HepG2 (cell line): Measurements from ENCODE around the gene INO80B. TPM values are rescaled to one million over a fixed set of nuclear protein-coding genes. Genes with fewer than 3 reads are reported as not detected.
A peak's percentile ranks its signal among the peaks of the same experiment; 100 is the strongest.

Experiments used
- AKAP8 ChIP-seq: sonication (generic); formaldehyde crosslinking; IDR thresholded peaks from 2 replicates; pipeline ENCODE4 v1.5.1; 2020; ENCODE audit warnings: mild to moderate bottlenecking, missing genetic modification reagents
- ATM ChIP-seq: fragments of 450-650 bp; IDR thresholded peaks from 2 replicates; pipeline ENCODE4 v1.7.1; 2017; ENCODE audit warnings: mild to moderate bottlenecking, borderline replicate concordance
- BCL3 ChIP-seq: sonication (generic); formaldehyde crosslinking; IDR thresholded peaks from 2 replicates; pipeline ENCODE4 v1.5.1; 2020; ENCODE audit warnings: mild to moderate bottlenecking, missing genetic modification reagents, moderate library complexity
- ETV6 ChIP-seq: sonication (generic); formaldehyde crosslinking; conservative IDR thresholded peaks from 2 replicates; pipeline ENCODE4 v1.4.0; 2020; ENCODE audit warnings: missing genetic modification reagents
- EZH2 ChIP-seq: conservative IDR thresholded peaks from 2 replicates; pipeline ENCODE4 v1.6.1; 2012; ENCODE audit warnings: mild to moderate bottlenecking, low read depth, low read length, moderate library complexity
- KLF12 ChIP-seq: sonication (generic); formaldehyde crosslinking; IDR thresholded peaks from 2 replicates; pipeline ENCODE4 v1.4.0; 2020; ENCODE audit warnings: missing genetic modification reagents, borderline replicate concordance
- ONECUT2 ChIP-seq: sonication (generic); formaldehyde crosslinking; IDR thresholded peaks from 2 replicates; pipeline ENCODE4 v1.4.0; 2020; ENCODE audit warnings: missing genetic modification reagents
- POLR2G ChIP-seq: fragments of 200-400 bp; formaldehyde crosslinking; IDR thresholded peaks from 2 replicates; pipeline ENCODE4 v1.6.1; 2018; ENCODE audit warnings: mild to moderate bottlenecking, low read depth, low read length, moderate library complexity
- PRDM10 ChIP-seq: sonication (generic); formaldehyde crosslinking; IDR thresholded peaks from 2 replicates; pipeline ENCODE4 v1.4.0; 2020; ENCODE audit warnings: low read depth, missing genetic modification reagents
- WIZ ChIP-seq: sonication (generic); formaldehyde crosslinking; IDR thresholded peaks from 2 replicates; pipeline ENCODE4 v1.5.1; 2020; ENCODE audit warnings: mild to moderate bottlenecking, missing genetic modification reagents
- ZFP82 ChIP-seq: sonication (generic); formaldehyde crosslinking; IDR thresholded peaks from 2 replicates; pipeline ENCODE4 v1.5.1; 2020; ENCODE audit warnings: mild to moderate bottlenecking, missing genetic modification reagents, borderline replicate concordance
- ZHX1 ChIP-seq: sonication (generic); formaldehyde crosslinking; IDR thresholded peaks from 2 replicates; pipeline ENCODE4 v1.8.1; 2022; ENCODE audit warnings: low read depth, mild to moderate bottlenecking, missing genetic modification reagents
- ZNF292 ChIP-seq: sonication (generic); formaldehyde crosslinking; IDR thresholded peaks from 2 replicates; pipeline ENCODE4 v1.8.1; 2022; ENCODE audit warnings: mild to moderate bottlenecking, low read depth, missing genetic modification reagents, borderline replicate concordance
- ZNF547 ChIP-seq: sonication (generic); formaldehyde crosslinking; IDR thresholded peaks from 2 replicates; pipeline ENCODE4 v1.5.1; 2020; ENCODE audit warnings: mild to moderate bottlenecking, missing genetic modification reagents
- ZNF570 ChIP-seq: sonication (generic); formaldehyde crosslinking; IDR thresholded peaks from 2 replicates; pipeline ENCODE4 v1.4.0; 2020; ENCODE audit warnings: mild to moderate bottlenecking, missing genetic modification reagents, borderline replicate concordance
- ZNF710 ChIP-seq: sonication (generic); formaldehyde crosslinking; IDR thresholded peaks from 2 replicates; pipeline ENCODE4 v1.5.0; 2020; ENCODE audit warnings: mild to moderate bottlenecking, missing genetic modification reagents, borderline replicate concordance
- ZNF775 ChIP-seq: sonication (generic); formaldehyde crosslinking; IDR thresholded peaks from 2 replicates; pipeline ENCODE4 v1.4.0; 2020; ENCODE audit warnings: missing genetic modification reagents, mild to moderate bottlenecking, moderate library complexity, borderline replicate concordance
- polyA plus RNA-seq, 8 experiments: library from polyadenylated mRNA; depleted of rRNA in 3 of 8; stranded (reverse) in 7 of 8; unstranded in 1 of 8; fragments of >200 nt; fragmentation: Illumina TruSeq in 4 of 8; extraction: Trizol in 4 of 8; gene quantifications; 2 replicates each; pipeline versions ENCODE4 v1.2.1 to v1.2.3, GENCODE V29; 2011 to 2016; ENCODE audit warnings: low read depth in 4 of 8, missing spikeins in 1 of 8, mixed read lengths in 1 of 8; ENCODE audit not compliant: insufficient read depth in 1 of 8
- total RNA-seq, 5 experiments: library from RNA; depleted of rRNA; stranded (reverse); fragments of >200 nt; fragmentation: Illumina TruSeq; extraction: Trizol; gene quantifications; 2 replicates each; pipeline ENCODE4 v1.2.3, GENCODE V29; 2016; ENCODE audit warnings: low read depth in 1 of 5

Gene INO80B
- total and polyA plus RNA-seq, 2 of the 13 experiments (the other 11 are each of a cell fraction or from before 2014, with no cell fraction given): 6.2 to 14.5 TPM

- peak; percentile 93; the same call in 1 of the 2 replicates for TF ChIP-seq BCL3
- peak; percentile 7; the same call in 1 of the 2 replicates for TF ChIP-seq KLF12 (CRISPR knock-in tag)
- TF ChIP-seq ZNF775 (CRISPR knock-in tag): 0 out of 2 replicates have a peak, but pooled peaks have one; percentile 73
- peak; percentile 47 for TF ChIP-seq WIZ (CRISPR knock-in tag)
- no peak; the same call in 1 of the 2 replicates for TF ChIP-seq ZNF570 (CRISPR knock-in tag)
- no peak for TF ChIP-seq ZFP82 (CRISPR knock-in tag)
- peak; percentile 74 for TF ChIP-seq PRDM10 (CRISPR knock-in tag)
- no peak for TF ChIP-seq EZH2
- no peak for TF ChIP-seq ZHX1 (CRISPR knock-in tag)
- peak; percentile 95 for TF ChIP-seq AKAP8 (CRISPR knock-in tag)
- no peak for TF ChIP-seq ATM
- peak; percentile 51; the same call in 1 of the 2 replicates for TF ChIP-seq ETV6 (CRISPR knock-in tag)
- peak; percentile 39; the same call in 1 of the 2 replicates for TF ChIP-seq ONECUT2 (CRISPR knock-in tag)
- peak; percentile 99 for TF ChIP-seq POLR2G
- peak; percentile 84 for TF ChIP-seq ZNF547
- TF ChIP-seq ZNF710 (CRISPR knock-in tag): peak; percentile 50
- no peak; the same call in 1 of the 2 replicates for TF ChIP-seq ZNF292 (CRISPR knock-in tag)
These were observed 13.0 kb upstream of the INO80B start, which contains the start of gene RTKN (continued) for GRCh38 chr2:74441690-74442482.
